K562 (cell line): ENCODE results near the gene SEC14L2. TPM values are rescaled to one million over a fixed set of nuclear protein-coding genes. Genes with fewer than 3 reads are reported as not detected.

ENCODE experiments used
- ATAC-seq: fragments of 200-7000 bp; cut with Tn5 transposase; 3 replicates; pipeline ENCODE4 v1.9.1; 2020; ENCODE audit warnings: moderate library complexity
- BruUV-seq: library from RNA; stranded (reverse); fragments of 400-500 nt; replicated peaks from 2 replicates; lab custom pipeline; 2021; lab: Mats Ljungman, UMichigan
- CTCF ChIA-PET: fragments of 300-600 bp; formaldehyde crosslinking; extraction: SDS; loops from one replicate; lab custom pipeline; 2021; ENCODE audit warnings: low intra/inter-chr PET ratio; lab: Yijun Ruan, JAX
- POLR2A ChIA-PET: fragments of 300-600, 350-650 bp; sonication (Branson Sonifier 250); formaldehyde crosslinking; extraction: SDS; loops from one replicate; lab custom pipeline; 2021; ENCODE audit warnings: antibody characterized with exemption, inconsistent platforms; lab: Yijun Ruan, JAX
- DNase-seq, 4 experiments: peaks; one replicate each; pipeline versions ENCODE4 v3.0.0 to v3.0.0-alpha.2; 2011 to 2018; ENCODE audit warnings: low spot score in 3 of 4, mixed read lengths in 3 of 4; ENCODE audit errors: extremely low read depth in 1 of 4
- FAIRE-seq: peaks from 2 replicates; lab custom pipeline; 2011; peaks lifted over from hg19 to GRCh38; lab: Jason Lieb, UNC
- H2AFZ ChIP-seq: 2 replicates; pipeline ENCODE4 v1.6.0; 2011; ENCODE audit warnings: low read depth, low read length, control low read depth, inconsistent platforms
- H3K27ac ChIP-seq: fragments of 200-600 bp; 3 replicates; pipeline ENCODE4 v1.8.0; 2011; ENCODE audit warnings: low read depth, mild to moderate bottlenecking, control low read depth, inconsistent platforms, low read length, moderate library complexity, mixed read lengths; ENCODE audit errors: extremely low read depth
- H3K27me3 ChIP-seq, 2 experiments: fragments of 300-600 bp in 1 of 2; 2 replicates in 1 of 2; 3 replicates in 1 of 2; pipeline versions ENCODE4 v1.6.0 to v1.8.0; 2011; ENCODE audit warnings: inconsistent platforms in 2 of 2, low read length in 2 of 2, mild to moderate bottlenecking in 1 of 2, mixed read lengths in 1 of 2, moderate library complexity in 1 of 2; ENCODE audit not compliant: control insufficient read depth in 2 of 2, insufficient read depth in 2 of 2
- H3K36me3 ChIP-seq: fragments of 300-600 bp; 3 replicates; pipeline ENCODE4 v1.8.0; 2011; ENCODE audit warnings: mild to moderate bottlenecking, low read length, inconsistent platforms; ENCODE audit not compliant: control insufficient read depth, insufficient read depth
- H3K4me1 ChIP-seq, 2 experiments: fragments of 200-600 bp in 1 of 2; replicated peaks in 1 of 2; 2 replicates in 1 of 2; 3 replicates in 1 of 2; pipeline versions ENCODE4 v1.5.1 to v1.8.0; 2011; ENCODE audit warnings: inconsistent platforms in 2 of 2, low read length in 2 of 2, mild to moderate bottlenecking in 1 of 2, mixed read lengths in 1 of 2, moderate library complexity in 1 of 2; ENCODE audit not compliant: control insufficient read depth in 2 of 2, insufficient read depth in 2 of 2
- H3K4me2 ChIP-seq: 2 replicates; pipeline ENCODE4 v1.6.1; 2011; ENCODE audit warnings: low read length, control low read depth, inconsistent platforms, mixed read lengths; ENCODE audit not compliant: insufficient read depth
- H3K4me3 ChIP-seq: fragments of 200-600 bp; sonication (generic), shearing (Covaris generic); 2 replicates; pipeline ENCODE4 v1.5.1; 2016; ENCODE audit warnings: control low read depth, inconsistent platforms
- H3K79me2 ChIP-seq: fragments of 200-600 bp; 3 replicates; pipeline ENCODE4 v1.8.0; 2011; ENCODE audit warnings: low read length, inconsistent platforms; ENCODE audit not compliant: control insufficient read depth, insufficient read depth
- H3K9ac ChIP-seq, 2 experiments: 2 replicates each; pipeline versions ENCODE4 v1.6.0 to v1.6.1; 2011; ENCODE audit warnings: low read depth in 2 of 2, low read length in 2 of 2, control low read depth in 1 of 2, inconsistent platforms in 1 of 2, mild to moderate bottlenecking in 1 of 2, mixed read lengths in 1 of 2; ENCODE audit not compliant: insufficient read depth in 1 of 2
- H3K9me1 ChIP-seq: one replicate; pipeline ENCODE4 v1.6.0; 2011; ENCODE audit warnings: inconsistent platforms, mild to moderate bottlenecking, low read length, moderate library complexity; ENCODE audit not compliant: control insufficient read depth, insufficient read depth
- H3K9me3 ChIP-seq: replicated peaks from 2 replicates; pipeline ENCODE4 v1.5.1; 2011; ENCODE audit warnings: low read depth, low read length, inconsistent platforms; ENCODE audit not compliant: control insufficient read depth, insufficient read depth
- H4K20me1 ChIP-seq: replicated peaks from 2 replicates; pipeline ENCODE4 v1.6.1; 2011; ENCODE audit warnings: low read length, inconsistent platforms, mixed read lengths; ENCODE audit not compliant: control insufficient read depth, insufficient read depth
- ARID1B ChIP-seq: fragments of 450-650 bp; IDR thresholded peaks from 2 replicates; pipeline ENCODE4 v1.6.1; 2016; ENCODE audit warnings: antibody characterized with exemption, mild to moderate bottlenecking, inconsistent platforms
- CBFA2T2 ChIP-seq: fragments of 450-650 bp; conservative IDR thresholded peaks from 2 replicates; pipeline ENCODE4 v1.6.1; 2017; ENCODE audit warnings: mild to moderate bottlenecking
- CC2D1A ChIP-seq: fragments of 450-650 bp; IDR thresholded peaks from 2 replicates; pipeline ENCODE4 v1.6.1; 2017; ENCODE audit warnings: mild to moderate bottlenecking
- CCNT2 ChIP-seq: IDR thresholded peaks from 2 replicates; pipeline ENCODE4 v1.6.1; 2011; ENCODE audit warnings: borderline replicate concordance, low read depth, mild to moderate bottlenecking, moderate library complexity, mixed read lengths, low read length; ENCODE audit not compliant: insufficient read length; ENCODE audit errors: extremely low read depth
- HMBOX1 ChIP-seq: sonication (generic); IDR thresholded peaks from 2 replicates; pipeline ENCODE4 v1.6.1; 2016
- MTA2 ChIP-seq: fragments of 450-650 bp; IDR thresholded peaks from 2 replicates; pipeline ENCODE4 v1.6.1; 2016; ENCODE audit warnings: low read depth
- RAD21 ChIP-seq, 2 experiments: fragments of 250-450 bp in 1 of 2; fragments of 450-650 bp in 1 of 2; sonication (Bioruptor Pico) in 1 of 2; formaldehyde crosslinking in 1 of 2; IDR thresholded peaks in 1 of 2; conservative IDR thresholded peaks in 1 of 2; 2 replicates each; pipeline versions ENCODE4 v1.4.0 to v1.8.0; 2020 to 2022; ENCODE audit warnings: mild to moderate bottlenecking in 2 of 2, moderate library complexity in 1 of 2
- RCOR1 ChIP-seq, 2 experiments: IDR thresholded peaks; 2 replicates each; pipeline ENCODE4 v1.6.1; 2012; ENCODE audit warnings: low read depth in 2 of 2, low read length in 2 of 2, borderline replicate concordance in 1 of 2, improper control_type of control experiment in 1 of 2
- SOX6 ChIP-seq: fragments of 450-650 bp; IDR thresholded peaks from 2 replicates; pipeline ENCODE4 v1.6.1; 2014; ENCODE audit warnings: mild to moderate bottlenecking
- STAT5A ChIP-seq: IDR thresholded peaks from 2 replicates; pipeline ENCODE4 v1.6.1; 2012; ENCODE audit warnings: low read length, inconsistent platforms, borderline replicate concordance
- TEAD4 ChIP-seq, 2 experiments: sonication (generic) in 1 of 2; formaldehyde crosslinking in 1 of 2; IDR thresholded peaks; 2 replicates each; pipeline versions ENCODE4 v1.6.1 to v1.8.0; 2012 to 2022; ENCODE audit warnings: borderline replicate concordance in 1 of 2, inconsistent platforms in 1 of 2, low read length in 1 of 2, mild to moderate bottlenecking in 1 of 2, missing genetic modification reagents in 1 of 2
- UBTF ChIP-seq, 2 experiments: IDR thresholded peaks; 2 replicates each; pipeline ENCODE4 v1.6.1; 2012; ENCODE audit warnings: improper control_type of control experiment in 2 of 2, low read depth in 2 of 2, low read length in 2 of 2, borderline replicate concordance in 1 of 2
- WGBS: fragments of 100-300 bp; shearing (Covaris generic); methylation state at CpG from one replicate; pipeline ENCODE4 v1.1.6; 2016; ENCODE audit warnings: low coverage, mixed read lengths; ENCODE audit not compliant: insufficient coverage; ENCODE audit errors: missing lambda C conversion rate; 5-methylcytosine and 5-hydroxymethylcytosine counted together
- in situ Hi-C: fragments of 300-500 bp; cut with MboI; formaldehyde crosslinking; loops from 4 replicates; pipeline ENCODE4 v1.15.0; 2018; ENCODE audit warnings: inconsistent platforms, mixed read lengths
- intact Hi-C: fragments of 100-400 bp; cut with micrococcal nuclease; formaldehyde crosslinking; loops from 2 replicates; pipeline ENCODE4 v1.14.2; 2022
- polyA plus RNA-seq, 8 experiments: library from polyadenylated mRNA; depleted of rRNA in 4 of 8; stranded (reverse) in 5 of 8; unstranded in 3 of 8; fragments of >200 nt; fragmentation: Nextera tagmentation in 2 of 8; fragmentation: Illumina TruSeq in 1 of 8; extraction: Ambion mirVana in 2 of 8; extraction: Trizol in 1 of 8; gene quantifications; 2 replicates each; pipeline versions ENCODE4 v1.2.1 to v1.2.3, GENCODE V29; 2011 to 2014; ENCODE audit warnings: inconsistent platforms in 1 of 8, missing spikeins in 1 of 8
- total RNA-seq, 7 experiments: library from RNA; depleted of rRNA in 6 of 7; stranded (reverse); fragments of >200 nt in 6 of 7; fragmentation: Illumina TruSeq in 2 of 7; extraction: Trizol in 2 of 7; gene quantifications; 2 replicates each; pipeline versions ENCODE4 v1.2.1 to v1.2.3, GENCODE V29; 2011 to 2021; ENCODE audit warnings: low replicate concordance in 1 of 7

The SEC14L2 gene
- total and polyA plus RNA-seq, 9 of the 15 experiments (the other 6 are each of a cell fraction or from before 2014, with no cell fraction given): 0.03 to 0.17 (median 0.10) TPM

DNA sequence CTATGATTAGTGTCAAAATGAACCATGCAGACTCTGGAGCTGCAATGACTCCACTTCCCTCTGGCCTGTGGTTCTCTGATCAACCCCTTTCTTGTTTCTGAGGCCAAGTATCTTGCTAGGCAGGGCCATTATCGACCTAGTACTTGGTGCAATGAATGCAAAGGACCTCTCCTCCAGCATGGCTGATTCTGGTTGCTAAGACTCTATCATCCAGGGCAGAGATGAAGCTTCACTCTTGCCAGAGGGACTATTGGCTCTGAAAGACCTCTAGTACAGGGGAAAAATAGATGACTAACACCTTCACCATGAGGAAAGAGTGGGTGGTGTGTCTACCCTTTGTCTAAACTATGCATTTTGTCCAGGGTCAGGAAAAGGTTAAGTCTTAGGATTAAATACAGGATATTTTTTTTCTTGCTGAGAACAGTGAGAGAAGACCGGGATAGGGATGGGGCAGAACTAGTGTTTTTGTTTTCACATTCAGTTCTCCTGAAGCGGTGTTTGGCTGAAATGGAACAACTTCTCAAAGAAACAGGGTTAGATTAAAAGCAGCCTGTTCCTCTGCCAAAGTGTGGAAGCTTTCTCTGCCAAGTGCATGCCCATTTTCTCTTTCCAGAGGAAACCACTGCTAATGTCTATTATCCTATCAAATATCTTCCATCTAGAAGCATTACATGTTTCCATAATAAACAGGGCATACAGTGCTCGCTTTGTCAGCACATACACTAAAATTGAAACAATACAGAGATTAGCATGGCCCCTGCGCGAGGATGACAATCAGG is 23.7 kb downstream of the SEC14L2 start (continued):
- TF ChIP-seq HMBOX1: peak; percentile 71; the same call in 1 of the 2 replicates
- peak; percentile 42; the same call in 1 of the 2 replicates for TF ChIP-seq CBFA2T2
- 0 out of 2 replicates have a peak, but pooled peaks have one; percentile 10 for TF ChIP-seq SOX6

GRCh38 chr22:30421695-30422480 is 25.1 kb downstream of the SEC14L2 start:
- peak overlapping the region; percentile 94 for H3K4me2 ChIP-seq
- H3K9ac ChIP-seq: peak overlapping the region; percentile 94
- no TSS peak for BruUV-seq
- peaks cover 21% of the 10 kb centered on the region for H3K36me3 ChIP-seq
- ATAC-seq (peak; percentile 38), DNase-seq (peak in 3 of 4 experiments; percentile 25 to 86 (median 77)), FAIRE-seq (peak; percentile 91)
- peaks cover 61% of the 10 kb centered on the region for H3K79me2 ChIP-seq
- H3K9me3 ChIP-seq: no peaks in the 10 kb centered on the region; the same call in 1 of the 2 replicates
- H2AFZ ChIP-seq: no peak overlapping the region
- in situ Hi-C loops (no loop called here), intact Hi-C loops (no loop called here)
- ChIA-PET CTCF (no interaction called here), POLR2A (interaction anchor here (0.7 to 3.2 kb wide), 10 partner anchors 8 to 153 kb away, joined by 3 to 17 read pairs (median 4); no protein-coding TSS in a partner anchor)
- H3K27me3 ChIP-seq: no peaks in the 10 kb centered on the region
- H3K4me1 ChIP-seq: peaks cover 44 to 46% of the 10 kb centered on the region in 2 experiments
- H3K9me1 ChIP-seq: no peaks in the 10 kb centered on the region
- H3K27ac ChIP-seq: peak overlapping the region; percentile 94
- 1% methylated on average over 6 of the region's 8 CpGs for WGBS
- no peaks in the 10 kb centered on the region for H4K20me1 ChIP-seq
- H3K4me3 ChIP-seq: peak overlapping the region; percentile 59
- TF ChIP-seq RCOR1 (IDR thresholded peaks at IDR 0.05; ENCODE audit: borderline replicate concordance in 1 of 2, low read depth in 2 of 2, low read length in 2 of 2) (peak in 1 of 2 experiments; percentile 61; a peak in 2 of 4 replicates), MTA2 (peak; percentile 65), TEAD4 (IDR thresholded peaks at IDR 0.05; ENCODE audit: low read length) (peak; percentile 83), TEAD4 (CRISPR knock-in tag; IDR thresholded peaks at IDR 0.05; ENCODE audit: borderline replicate concordance) (no peak), CCNT2 (peak; percentile 88), STAT5A (peak; percentile 57; the same call in 1 of the 2 replicates), UBTF (IDR thresholded peaks at IDR 0.05; ENCODE audit: borderline replicate concordance in 1 of 2, low read depth in 2 of 2, low read length in 2 of 2) (no peak), HMBOX1 (peak; percentile 97), CC2D1A (no peak), RAD21 (CRISPR knock-in tag; conservative IDR thresholded peaks at IDR 0.05 in 1 of 2, IDR thresholded peaks at IDR 0.05 in 1 of 2) (peak in 1 of 2 experiments; percentile 17; a peak in 1 of 4 replicates), ARID1B (peak; percentile 91)
